Panc1 (cell line): ENCODE results near the gene FGF22.

ENCODE experiments used
- POLR2AphosphoS5 ChIP-seq: IDR thresholded peaks from 2 replicates; pipeline ENCODE4 v1.6.1; 2012; ENCODE audit warnings: mild to moderate bottlenecking, low read depth, low read length, moderate library complexity
- SIN3A ChIP-seq: IDR thresholded peaks from 2 replicates; pipeline ENCODE4 v1.6.1; 2012; ENCODE audit warnings: low read depth, mild to moderate bottlenecking, low read length, moderate library complexity, borderline replicate concordance; ENCODE audit not compliant: insufficient read depth
- TCF7L2 ChIP-seq: IDR thresholded peaks from 2 replicates; pipeline ENCODE4 v1.6.1; 2011; ENCODE audit warnings: mild to moderate bottlenecking, low read depth, low read length, inconsistent platforms
- TF ChIP-seq, protein P1 (sequence below): fragments of 450-650 bp; IDR thresholded peaks from 2 replicates; pipeline ENCODE4 v1.5.1; 2017; ENCODE audit warnings: mild to moderate bottlenecking
- TF ChIP-seq, protein P2 (sequence below), 2 experiments: IDR thresholded peaks; 2 replicates each; pipeline ENCODE4 v1.6.1; 2011 to 2012; ENCODE audit warnings: low read depth in 2 of 2, control low read depth in 1 of 2, low read length in 1 of 2, mild to moderate bottlenecking in 1 of 2, moderate library complexity in 1 of 2; ENCODE audit not compliant: insufficient read depth in 1 of 2

DNA sequence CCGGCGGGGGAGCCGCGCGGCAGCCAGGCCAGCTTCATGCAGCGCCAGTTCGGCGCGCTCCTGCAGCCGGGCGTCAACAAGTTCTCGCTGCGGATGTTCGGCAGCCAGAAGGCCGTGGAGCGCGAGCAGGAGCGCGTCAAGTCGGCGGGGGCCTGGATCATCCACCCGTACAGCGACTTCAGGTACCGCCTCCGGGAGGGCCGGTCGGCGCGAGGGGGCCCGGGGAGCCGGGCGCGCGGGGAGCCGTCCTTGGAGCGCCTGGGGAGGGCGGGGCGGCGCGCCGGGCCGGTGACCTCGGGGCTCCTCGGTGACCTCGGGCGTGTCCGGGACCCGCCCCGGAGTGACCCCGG is 49.3 kb upstream of the FGF22 start:
- TF ChIP-seq, protein P1, sequence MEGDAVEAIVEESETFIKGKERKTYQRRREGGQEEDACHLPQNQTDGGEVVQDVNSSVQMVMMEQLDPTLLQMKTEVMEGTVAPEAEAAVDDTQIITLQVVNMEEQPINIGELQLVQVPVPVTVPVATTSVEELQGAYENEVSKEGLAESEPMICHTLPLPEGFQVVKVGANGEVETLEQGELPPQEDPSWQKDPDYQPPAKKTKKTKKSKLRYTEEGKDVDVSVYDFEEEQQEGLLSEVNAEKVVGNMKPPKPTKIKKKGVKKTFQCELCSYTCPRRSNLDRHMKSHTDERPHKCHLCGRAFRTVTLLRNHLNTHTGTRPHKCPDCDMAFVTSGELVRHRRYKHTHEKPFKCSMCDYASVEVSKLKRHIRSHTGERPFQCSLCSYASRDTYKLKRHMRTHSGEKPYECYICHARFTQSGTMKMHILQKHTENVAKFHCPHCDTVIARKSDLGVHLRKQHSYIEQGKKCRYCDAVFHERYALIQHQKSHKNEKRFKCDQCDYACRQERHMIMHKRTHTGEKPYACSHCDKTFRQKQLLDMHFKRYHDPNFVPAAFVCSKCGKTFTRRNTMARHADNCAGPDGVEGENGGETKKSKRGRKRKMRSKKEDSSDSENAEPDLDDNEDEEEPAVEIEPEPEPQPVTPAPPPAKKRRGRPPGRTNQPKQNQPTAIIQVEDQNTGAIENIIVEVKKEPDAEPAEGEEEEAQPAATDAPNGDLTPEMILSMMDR, result no peak
- TF ChIP-seq, protein P2, sequence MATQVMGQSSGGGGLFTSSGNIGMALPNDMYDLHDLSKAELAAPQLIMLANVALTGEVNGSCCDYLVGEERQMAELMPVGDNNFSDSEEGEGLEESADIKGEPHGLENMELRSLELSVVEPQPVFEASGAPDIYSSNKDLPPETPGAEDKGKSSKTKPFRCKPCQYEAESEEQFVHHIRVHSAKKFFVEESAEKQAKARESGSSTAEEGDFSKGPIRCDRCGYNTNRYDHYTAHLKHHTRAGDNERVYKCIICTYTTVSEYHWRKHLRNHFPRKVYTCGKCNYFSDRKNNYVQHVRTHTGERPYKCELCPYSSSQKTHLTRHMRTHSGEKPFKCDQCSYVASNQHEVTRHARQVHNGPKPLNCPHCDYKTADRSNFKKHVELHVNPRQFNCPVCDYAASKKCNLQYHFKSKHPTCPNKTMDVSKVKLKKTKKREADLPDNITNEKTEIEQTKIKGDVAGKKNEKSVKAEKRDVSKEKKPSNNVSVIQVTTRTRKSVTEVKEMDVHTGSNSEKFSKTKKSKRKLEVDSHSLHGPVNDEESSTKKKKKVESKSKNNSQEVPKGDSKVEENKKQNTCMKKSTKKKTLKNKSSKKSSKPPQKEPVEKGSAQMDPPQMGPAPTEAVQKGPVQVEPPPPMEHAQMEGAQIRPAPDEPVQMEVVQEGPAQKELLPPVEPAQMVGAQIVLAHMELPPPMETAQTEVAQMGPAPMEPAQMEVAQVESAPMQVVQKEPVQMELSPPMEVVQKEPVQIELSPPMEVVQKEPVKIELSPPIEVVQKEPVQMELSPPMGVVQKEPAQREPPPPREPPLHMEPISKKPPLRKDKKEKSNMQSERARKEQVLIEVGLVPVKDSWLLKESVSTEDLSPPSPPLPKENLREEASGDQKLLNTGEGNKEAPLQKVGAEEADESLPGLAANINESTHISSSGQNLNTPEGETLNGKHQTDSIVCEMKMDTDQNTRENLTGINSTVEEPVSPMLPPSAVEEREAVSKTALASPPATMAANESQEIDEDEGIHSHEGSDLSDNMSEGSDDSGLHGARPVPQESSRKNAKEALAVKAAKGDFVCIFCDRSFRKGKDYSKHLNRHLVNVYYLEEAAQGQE (IDR thresholded peaks at IDR 0.05; ENCODE audit: insufficient read depth in 1 of 2, low read depth in 2 of 2, low read length in 1 of 2), result peak in 1 of 2 experiments; percentile 66; a peak in 1 of 4 replicates
- TF ChIP-seq POLR2AphosphoS5, result no peak
- no peak for TF ChIP-seq TCF7L2
- no peak for TF ChIP-seq SIN3A
